ENCODE data around the gene ABCA4.

ABCA4 gene

GRCh38 chr1:93963585-93963984 lies 157.4 kb downstream of the ABCA4 start:
- no peak overlapping the region for H3K4me3 ChIP-seq (ENCODE audit: low read depth, low read length)
- no peak for DNase-seq (ENCODE audit: low read depth)
- TF ChIP-seq CTCF (conservative IDR thresholded peaks at IDR 0.05; ENCODE audit: low read depth, low read length): no peak

- H3K4me3 ChIP-seq (ENCODE audit: low read depth, low read length): no peak overlapping the region
- DNase-seq (ENCODE audit: low read depth): no peak
- no peak for TF ChIP-seq CTCF (conservative IDR thresholded peaks at IDR 0.05; ENCODE audit: low read depth, low read length)
Observed at GRCh38 chr1:93961906-93962305, 159.0 kb downstream of the ABCA4 start.

- no peak for DNase-seq (ENCODE audit: low read depth)
- no peak for TF ChIP-seq CTCF (conservative IDR thresholded peaks at IDR 0.05; ENCODE audit: low read depth, low read length)
- H3K4me3 ChIP-seq (ENCODE audit: low read depth, low read length): no peak overlapping the region
Observed at GRCh38 chr1:93961443-93961842, 159.5 kb downstream of the ABCA4 start.

- no peak for TF ChIP-seq CTCF (conservative IDR thresholded peaks at IDR 0.05; ENCODE audit: low read depth, low read length)
- no peak overlapping the region for H3K4me3 ChIP-seq (ENCODE audit: low read depth, low read length)
- no peak for DNase-seq (ENCODE audit: low read depth)
Observed at GRCh38 chr1:93960641-93961147, 160.3 kb downstream of the ABCA4 start.

- no peak overlapping the region for H3K4me3 ChIP-seq (ENCODE audit: low read depth, low read length)
- DNase-seq (ENCODE audit: low read depth): no peak
- TF ChIP-seq CTCF (conservative IDR thresholded peaks at IDR 0.05; ENCODE audit: low read depth, low read length): no peak
Observed at GRCh38 chr1:93959413-93959812, 161.5 kb downstream of the ABCA4 start.

GRCh38 chr1:93958726-93959100 lies 162.2 kb downstream of the ABCA4 start:
- H3K4me3 ChIP-seq (ENCODE audit: low read depth, low read length): no peak overlapping the region
- TF ChIP-seq CTCF (conservative IDR thresholded peaks at IDR 0.05; ENCODE audit: low read depth, low read length): no peak
- DNase-seq (ENCODE audit: low read depth): no peak

- no peak for DNase-seq (ENCODE audit: low read depth)
- TF ChIP-seq CTCF (conservative IDR thresholded peaks at IDR 0.05; ENCODE audit: low read depth, low read length): no peak
- H3K4me3 ChIP-seq (ENCODE audit: low read depth, low read length): no peak overlapping the region
Observed at GRCh38 chr1:93958032-93958725, 162.8 kb downstream of the ABCA4 start.
